ENCODE data around the gene PMF1. TPM values are rescaled to one million over a fixed set of nuclear protein-coding genes. Genes with fewer than 3 reads are reported as not detected.

The PMF1 gene
- polyA plus RNA-seq, 10 donors: 33.6 to 46.0 (median 41.2) TPM

Other genes with a start within 250 kb of the PMF1 start
- gene ARHGEF2, start 234.5 kb upstream of the PMF1 start, polyA plus RNA-seq (ENCODE audit: insufficient read length in 10 of 10): 100 to 1,000 TPM in 9 of 10 donors, 10 to 100 TPM in 1; 97.7 to 165 (median 139) TPM
- 100 to 1,000 TPM; 212 to 298 (median 248) TPM for gene SSR2, start 192.1 kb upstream of the PMF1 start, polyA plus RNA-seq (ENCODE audit: insufficient read length in 10 of 10)
- 10 to 100 TPM; 37.6 to 47.4 (median 43.0) TPM for gene UBQLN4, start 159.2 kb upstream of the PMF1 start, polyA plus RNA-seq (ENCODE audit: insufficient read length in 10 of 10)
- 10 to 100 TPM; 32.4 to 46.7 (median 36.3) TPM for gene LAMTOR2, start 158.2 kb upstream of the PMF1 start, polyA plus RNA-seq (ENCODE audit: insufficient read length in 10 of 10)
- gene RAB25, start 151.8 kb upstream of the PMF1 start, polyA plus RNA-seq (ENCODE audit: insufficient read length in 10 of 10): 10 to 100 TPM in 2 of 10 donors, under 1 TPM in 6, not detected in 2; 0.26 to 11.7 (median 0.34) TPM
- gene MEX3A, start 130.5 kb upstream of the PMF1 start, polyA plus RNA-seq (ENCODE audit: insufficient read length in 10 of 10): 10 to 100 TPM; 10.8 to 30.7 (median 21.3) TPM
- gene LMNA, start 98.3 kb upstream of the PMF1 start, polyA plus RNA-seq (ENCODE audit: insufficient read length in 10 of 10): 100 to 1,000 TPM; 244 to 379 (median 270) TPM
- gene SEMA4A, start 59.4 kb upstream of the PMF1 start, polyA plus RNA-seq (ENCODE audit: insufficient read length in 10 of 10): 1 to 10 TPM; 2.0 to 7.5 (median 3.3) TPM
- 10 to 100 TPM; 10.2 to 14.4 (median 11.3) TPM for gene SLC25A44, start 18.9 kb upstream of the PMF1 start, polyA plus RNA-seq (ENCODE audit: insufficient read length in 10 of 10)
- 1 to 10 TPM in 7 of 10 donors, under 1 TPM in 3; 0.76 to 3.2 (median 1.5) TPM for gene BGLAP, start 29.2 kb downstream of the PMF1 start, polyA plus RNA-seq (ENCODE audit: insufficient read length in 10 of 10)
- 1 to 10 TPM; 2.1 to 6.7 (median 3.6) TPM for gene PAQR6, start 35.0 kb downstream of the PMF1 start, polyA plus RNA-seq (ENCODE audit: insufficient read length in 10 of 10)
- 10 to 100 TPM; 40.2 to 54.9 (median 46.7) TPM for gene SMG5, start 69.8 kb downstream of the PMF1 start, polyA plus RNA-seq (ENCODE audit: insufficient read length in 10 of 10)
- gene TMEM79, start 71.3 kb downstream of the PMF1 start, polyA plus RNA-seq (ENCODE audit: insufficient read length in 10 of 10): 1 to 10 TPM; 3.1 to 8.0 (median 3.8) TPM
- gene GLMP, start 82.7 kb downstream of the PMF1 start, polyA plus RNA-seq (ENCODE audit: insufficient read length in 10 of 10): 10 to 100 TPM; 17.5 to 27.6 (median 21.9) TPM
- not detected for gene VHLL, start 86.3 kb downstream of the PMF1 start, polyA plus RNA-seq (ENCODE audit: insufficient read length in 10 of 10)
- 100 to 1,000 TPM; 215 to 259 (median 241) TPM for gene CCT3, start 125.3 kb downstream of the PMF1 start, polyA plus RNA-seq (ENCODE audit: insufficient read length in 10 of 10)
- 1 to 10 TPM in 3 of 10 donors, under 1 TPM in 7; 0.31 to 1.8 (median 0.81) TPM for gene TSACC, start 125.5 kb downstream of the PMF1 start, polyA plus RNA-seq (ENCODE audit: insufficient read length in 10 of 10)
- gene RHBG, start 156.2 kb downstream of the PMF1 start, polyA plus RNA-seq (ENCODE audit: insufficient read length in 10 of 10): under 1 TPM in 2 of 10 donors, not detected in 8; 0.15 TPM

Measured in muscle of back (tissue), 10 donors.